B cell (primary cell): ENCODE measurements around the gene MAP3K14.

ENCODE experiments used
- CTCF ChIP-seq: fragments of 200-600 bp; IDR thresholded peaks from one replicate; pipeline ENCODE4 v1.8.0; 2022; ENCODE audit warnings: antibody characterized with exemption, mild to moderate bottlenecking
- EZH2 ChIP-seq: IDR thresholded peaks from 2 replicates; pipeline ENCODE4 v1.6.1; 2012; ENCODE audit warnings: borderline replicate concordance, low read depth, mild to moderate bottlenecking, moderate library complexity, low read length; ENCODE audit not compliant: insufficient read depth, poor library complexity, severe bottlenecking

- TF ChIP-seq CTCF: no peak
- no peak for TF ChIP-seq EZH2
Observed at GRCh38 chr17:45251931-45252330, 64.9 kb downstream of the MAP3K14 start.
